IPS-18a (cell line): ENCODE measurements around the gene DLGAP1.

Experiments used
- H3K27ac ChIP-seq: one replicate; pipeline ENCODE4 v1.5.1; 2013; ENCODE audit warnings: low read length
- H3K27me3 ChIP-seq: one replicate; pipeline ENCODE4 v1.6.1; 2013; ENCODE audit warnings: mild to moderate bottlenecking, low read length; ENCODE audit not compliant: control insufficient read depth, insufficient read depth
- H3K36me3 ChIP-seq: one replicate; pipeline ENCODE4 v1.6.1; 2013; ENCODE audit warnings: low read depth, low read length; ENCODE audit not compliant: control insufficient read depth
- H3K4me1 ChIP-seq: one replicate; pipeline ENCODE4 v1.6.1; 2013; ENCODE audit warnings: low read depth, low read length; ENCODE audit not compliant: control insufficient read depth
- H3K4me3 ChIP-seq: one replicate; pipeline ENCODE4 v1.5.1; 2013; ENCODE audit warnings: low read length
- H3K9ac ChIP-seq: one replicate; pipeline ENCODE4 v1.6.1; 2013; ENCODE audit warnings: mild to moderate bottlenecking, low read length, moderate library complexity
- H3K9me3 ChIP-seq: one replicate; pipeline ENCODE4 v1.6.1; 2013; ENCODE audit warnings: low read depth, low read length; ENCODE audit not compliant: control insufficient read depth

Gene DLGAP1

GRCh38 chr18:4285525-4285924, 169.6 kb downstream of the DLGAP1 start:
- Histone ChIP-seq H3K4me3 (no peak overlapping the region), H3K4me1 (peaks cover 16% of the 10 kb centered on the region), H3K9ac (no peak overlapping the region), H3K36me3 (no peaks in the 10 kb centered on the region), H3K27ac (no peak overlapping the region), H3K9me3 (no peaks in the 10 kb centered on the region), H3K27me3 (no peaks in the 10 kb centered on the region)

- Histone ChIP-seq H3K9ac (no peak overlapping the region), H3K9me3 (no peaks in the 10 kb centered on the region), H3K4me1 (peaks cover 16% of the 10 kb centered on the region), H3K27me3 (no peaks in the 10 kb centered on the region), H3K27ac (no peak overlapping the region), H3K4me3 (no peak overlapping the region), H3K36me3 (no peaks in the 10 kb centered on the region)
Measured at GRCh38 chr18:4284528-4284927, 170.6 kb downstream of the DLGAP1 start.

- no peak overlapping the region for H3K27ac ChIP-seq
- no peak overlapping the region for H3K9ac ChIP-seq
- H3K36me3 ChIP-seq: no peaks in the 10 kb centered on the region
- H3K4me3 ChIP-seq: no peak overlapping the region
- H3K9me3 ChIP-seq: no peaks in the 10 kb centered on the region
- peaks cover 16% of the 10 kb centered on the region for H3K4me1 ChIP-seq
- H3K27me3 ChIP-seq: no peaks in the 10 kb centered on the region
Measured at GRCh38 chr18:4283746-4284291, 171.3 kb downstream of the DLGAP1 start.

- no peaks in the 10 kb centered on the region for H3K27me3 ChIP-seq
- no peak overlapping the region for H3K27ac ChIP-seq
- no peaks in the 10 kb centered on the region for H3K36me3 ChIP-seq
- no peak overlapping the region for H3K9ac ChIP-seq
- H3K4me3 ChIP-seq: no peak overlapping the region
- peaks cover 16% of the 10 kb centered on the region for H3K4me1 ChIP-seq
- no peaks in the 10 kb centered on the region for H3K9me3 ChIP-seq
Measured at GRCh38 chr18:4282954-4283353, 172.2 kb downstream of the DLGAP1 start.

GRCh38 chr18:4276953-4277585, 178.0 kb downstream of the DLGAP1 start:
- no peak overlapping the region for H3K4me3 ChIP-seq
- H3K36me3 ChIP-seq: no peaks in the 10 kb centered on the region
- H3K9me3 ChIP-seq: no peaks in the 10 kb centered on the region
- no peak overlapping the region for H3K9ac ChIP-seq
- H3K27ac ChIP-seq: no peak overlapping the region
- no peaks in the 10 kb centered on the region for H3K27me3 ChIP-seq
- no peaks in the 10 kb centered on the region for H3K4me1 ChIP-seq

- Histone ChIP-seq H3K9me3 (no peaks in the 10 kb centered on the region), H3K4me3 (no peak overlapping the region), H3K36me3 (no peaks in the 10 kb centered on the region), H3K27ac (no peak overlapping the region), H3K9ac (no peak overlapping the region), H3K4me1 (no peaks in the 10 kb centered on the region), H3K27me3 (no peaks in the 10 kb centered on the region)
Measured at GRCh38 chr18:4271952-4272351, 183.2 kb downstream of the DLGAP1 start.

- Histone ChIP-seq H3K4me1 (no peaks in the 10 kb centered on the region), H3K9me3 (no peaks in the 10 kb centered on the region), H3K27ac (no peak overlapping the region), H3K9ac (no peak overlapping the region), H3K4me3 (no peak overlapping the region), H3K36me3 (no peaks in the 10 kb centered on the region), H3K27me3 (no peaks in the 10 kb centered on the region)
Measured at GRCh38 chr18:4270988-4271387, 184.1 kb downstream of the DLGAP1 start.

GRCh38 chr18:4270016-4270415, 185.1 kb downstream of the DLGAP1 start:
- H3K9ac ChIP-seq: no peak overlapping the region
- H3K27me3 ChIP-seq: no peaks in the 10 kb centered on the region
- H3K4me3 ChIP-seq: no peak overlapping the region
- no peaks in the 10 kb centered on the region for H3K4me1 ChIP-seq
- H3K9me3 ChIP-seq: no peaks in the 10 kb centered on the region
- H3K36me3 ChIP-seq: no peaks in the 10 kb centered on the region
- no peak overlapping the region for H3K27ac ChIP-seq

GRCh38 chr18:4267641-4268040, 187.5 kb downstream of the DLGAP1 start:
- Histone ChIP-seq H3K9ac (no peak overlapping the region), H3K27me3 (no peaks in the 10 kb centered on the region), H3K9me3 (no peaks in the 10 kb centered on the region), H3K27ac (no peak overlapping the region), H3K4me3 (no peak overlapping the region), H3K36me3 (no peaks in the 10 kb centered on the region), H3K4me1 (no peaks in the 10 kb centered on the region)

GRCh38 chr18:4264347-4264791, 190.7 kb downstream of the DLGAP1 start:
- no peak overlapping the region for H3K27ac ChIP-seq
- H3K36me3 ChIP-seq: no peaks in the 10 kb centered on the region
- peaks cover under 1% of the 10 kb centered on the region for H3K4me1 ChIP-seq
- no peaks in the 10 kb centered on the region for H3K27me3 ChIP-seq
- no peak overlapping the region for H3K4me3 ChIP-seq
- no peak overlapping the region for H3K9ac ChIP-seq
- H3K9me3 ChIP-seq: no peaks in the 10 kb centered on the region

- no peaks in the 10 kb centered on the region for H3K9me3 ChIP-seq
- no peak overlapping the region for H3K4me3 ChIP-seq
- H3K9ac ChIP-seq: no peak overlapping the region
- H3K4me1 ChIP-seq: peaks cover 9% of the 10 kb centered on the region
- no peaks in the 10 kb centered on the region for H3K36me3 ChIP-seq
- no peaks in the 10 kb centered on the region for H3K27me3 ChIP-seq
- H3K27ac ChIP-seq: no peak overlapping the region
Measured at GRCh38 chr18:4260107-4260506, 195.0 kb downstream of the DLGAP1 start.

GRCh38 chr18:4256766-4257417, 198.2 kb downstream of the DLGAP1 start:
- Histone ChIP-seq H3K9ac (no peak overlapping the region), H3K4me3 (no peak overlapping the region), H3K27ac (no peak overlapping the region), H3K27me3 (no peaks in the 10 kb centered on the region), H3K36me3 (no peaks in the 10 kb centered on the region), H3K4me1 (peaks cover 22% of the 10 kb centered on the region), H3K9me3 (no peaks in the 10 kb centered on the region)
